Lower lobe of right lung (tissue), 2 donors: ENCODE measurements around the gene MYH9. TPM values are rescaled to one million over a fixed set of nuclear protein-coding genes. Genes with fewer than 3 reads are reported as not detected.

Experiments
- ATAC-seq, 2 donors: fragments of 200-7000 bp; cut with Tn5 transposase; one replicate each; pipeline ENCODE4 v1.9.1; 2020 to 2022; ENCODE audit warnings: mild to moderate bottlenecking in 2 of 2, moderate library complexity in 2 of 2
- DNase-seq: peaks from one replicate; pipeline ENCODE4 v3.0.0-alpha.2; 2020
- H3K27ac ChIP-seq: fragments of 200-600 bp; one replicate; pipeline ENCODE4 v1.8.0; 2022
- H3K27me3 ChIP-seq: fragments of 200-600 bp; one replicate; pipeline ENCODE4 v1.8.0; 2022; ENCODE audit warnings: low read depth
- H3K36me3 ChIP-seq: fragments of 200-600 bp; one replicate; pipeline ENCODE4 v1.8.0; 2022; ENCODE audit warnings: mild to moderate bottlenecking
- H3K4me1 ChIP-seq: fragments of 200-600 bp; one replicate; pipeline ENCODE4 v1.8.0; 2022
- H3K4me3 ChIP-seq: fragments of 200-600 bp; one replicate; pipeline ENCODE4 v1.8.0; 2022; ENCODE audit warnings: mild to moderate bottlenecking
- H3K9me3 ChIP-seq: fragments of 200-600 bp; one replicate; pipeline ENCODE4 v1.8.0; 2022
- intact Hi-C: fragments of 100-400 bp; cut with DNase I; formaldehyde crosslinking; loops from one replicate; pipeline ENCODE4 v1.11.0; 2022
- total RNA-seq: library from RNA; stranded (reverse); fragmentation: NEBNext Ultra II Directional; extraction: Animal tissue kit (Norgen Biotek cat#: 25700); gene quantifications from one replicate; pipeline ENCODE4 v1.2.1, GENCODE V29; 2021
- TF ChIP-seq, protein P1 (sequence below): fragments of 200-600 bp; IDR thresholded peaks from one replicate; pipeline ENCODE4 v1.8.0; 2022; ENCODE audit warnings: antibody characterized with exemption, mild to moderate bottlenecking
- donor health status: DM: no; HTN: yes; CAD: no; lungs with severe emphysema.

Gene MYH9
- total RNA-seq, 1 donor from 2014 or later, result 659 TPM

DNA sequence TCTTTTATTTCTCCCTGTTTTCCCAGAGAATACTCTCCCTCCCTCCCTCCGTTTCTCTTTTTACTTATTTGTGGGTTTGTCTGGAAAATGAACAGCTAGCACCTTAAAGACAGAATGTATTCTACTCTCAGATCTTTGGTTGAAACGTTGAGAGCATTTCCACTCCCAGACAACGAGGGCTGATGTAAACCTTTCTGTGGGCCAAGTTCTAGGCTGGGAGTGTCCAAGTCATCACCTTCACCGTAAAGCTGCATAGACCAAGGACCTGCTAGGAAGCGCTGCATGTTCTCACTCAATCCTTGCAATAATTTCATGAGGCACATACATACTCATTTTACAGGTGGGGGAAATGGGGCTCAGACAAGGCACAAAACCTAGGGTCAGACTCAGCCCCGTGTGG, 32.4 kb downstream of the MYH9 start:
- peak overlapping the region; percentile 18 for H3K4me3 ChIP-seq
- DNase-seq (no peak), ATAC-seq (no peak)
- no peaks in the 10 kb centered on the region for H3K9me3 ChIP-seq
- TF ChIP-seq, protein P1, sequence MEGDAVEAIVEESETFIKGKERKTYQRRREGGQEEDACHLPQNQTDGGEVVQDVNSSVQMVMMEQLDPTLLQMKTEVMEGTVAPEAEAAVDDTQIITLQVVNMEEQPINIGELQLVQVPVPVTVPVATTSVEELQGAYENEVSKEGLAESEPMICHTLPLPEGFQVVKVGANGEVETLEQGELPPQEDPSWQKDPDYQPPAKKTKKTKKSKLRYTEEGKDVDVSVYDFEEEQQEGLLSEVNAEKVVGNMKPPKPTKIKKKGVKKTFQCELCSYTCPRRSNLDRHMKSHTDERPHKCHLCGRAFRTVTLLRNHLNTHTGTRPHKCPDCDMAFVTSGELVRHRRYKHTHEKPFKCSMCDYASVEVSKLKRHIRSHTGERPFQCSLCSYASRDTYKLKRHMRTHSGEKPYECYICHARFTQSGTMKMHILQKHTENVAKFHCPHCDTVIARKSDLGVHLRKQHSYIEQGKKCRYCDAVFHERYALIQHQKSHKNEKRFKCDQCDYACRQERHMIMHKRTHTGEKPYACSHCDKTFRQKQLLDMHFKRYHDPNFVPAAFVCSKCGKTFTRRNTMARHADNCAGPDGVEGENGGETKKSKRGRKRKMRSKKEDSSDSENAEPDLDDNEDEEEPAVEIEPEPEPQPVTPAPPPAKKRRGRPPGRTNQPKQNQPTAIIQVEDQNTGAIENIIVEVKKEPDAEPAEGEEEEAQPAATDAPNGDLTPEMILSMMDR, result no peak
- H3K4me1 ChIP-seq, result peaks cover 97% of the 10 kb centered on the region
- peaks cover 4% of the 10 kb centered on the region for H3K36me3 ChIP-seq
- intact Hi-C loops, result no loop called here
- H3K27me3 ChIP-seq, result no peaks in the 10 kb centered on the region
- H3K27ac ChIP-seq, result peak overlapping the region; percentile 77

DNA sequence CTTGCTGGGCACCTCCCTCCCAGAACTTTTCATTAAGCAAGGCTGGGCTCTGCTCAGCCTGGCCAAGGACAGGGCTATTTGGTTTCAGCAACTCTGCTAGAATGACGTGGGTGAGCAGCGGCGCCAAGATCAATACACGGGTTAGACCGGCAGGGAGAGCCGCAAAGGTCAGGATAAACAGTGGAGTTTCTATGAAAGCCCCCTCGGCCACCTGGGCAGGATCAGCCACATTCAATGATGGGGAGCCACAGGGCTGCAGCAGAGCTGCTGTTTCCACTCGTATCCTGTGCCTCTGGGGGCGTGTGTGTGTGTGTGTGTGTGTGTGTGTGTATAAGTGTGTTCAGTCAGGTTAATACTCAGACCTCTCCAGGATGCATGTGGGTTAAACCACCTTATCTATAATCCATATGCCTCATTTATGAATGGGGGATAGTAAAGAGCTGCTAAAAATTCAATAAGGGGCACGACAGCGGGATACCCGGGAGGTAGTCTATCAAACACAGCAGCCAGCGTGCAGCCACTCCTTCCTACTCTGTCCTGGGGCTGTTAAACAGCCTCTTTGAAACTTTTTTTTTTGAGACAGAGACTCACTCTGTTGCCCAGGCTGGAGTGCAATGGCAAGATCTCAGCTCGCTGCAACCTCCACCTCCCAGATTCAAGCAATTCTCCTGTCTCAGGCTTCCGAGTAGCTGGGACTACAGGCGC, 34.8 kb downstream of the MYH9 start:
- peak; percentile 14 to 38 for ATAC-seq
- Histone ChIP-seq H3K4me3 (no peak overlapping the region), H3K27ac (peak overlapping the region; percentile 83), H3K27me3 (no peaks in the 10 kb centered on the region), H3K4me1 (peaks cover 98% of the 10 kb centered on the region), H3K9me3 (no peaks in the 10 kb centered on the region), H3K36me3 (peaks cover 11% of the 10 kb centered on the region)
- intact Hi-C loops, result no loop called here
- DNase-seq, result peak; percentile 55
- TF ChIP-seq, protein P1, result no peak

DNA sequence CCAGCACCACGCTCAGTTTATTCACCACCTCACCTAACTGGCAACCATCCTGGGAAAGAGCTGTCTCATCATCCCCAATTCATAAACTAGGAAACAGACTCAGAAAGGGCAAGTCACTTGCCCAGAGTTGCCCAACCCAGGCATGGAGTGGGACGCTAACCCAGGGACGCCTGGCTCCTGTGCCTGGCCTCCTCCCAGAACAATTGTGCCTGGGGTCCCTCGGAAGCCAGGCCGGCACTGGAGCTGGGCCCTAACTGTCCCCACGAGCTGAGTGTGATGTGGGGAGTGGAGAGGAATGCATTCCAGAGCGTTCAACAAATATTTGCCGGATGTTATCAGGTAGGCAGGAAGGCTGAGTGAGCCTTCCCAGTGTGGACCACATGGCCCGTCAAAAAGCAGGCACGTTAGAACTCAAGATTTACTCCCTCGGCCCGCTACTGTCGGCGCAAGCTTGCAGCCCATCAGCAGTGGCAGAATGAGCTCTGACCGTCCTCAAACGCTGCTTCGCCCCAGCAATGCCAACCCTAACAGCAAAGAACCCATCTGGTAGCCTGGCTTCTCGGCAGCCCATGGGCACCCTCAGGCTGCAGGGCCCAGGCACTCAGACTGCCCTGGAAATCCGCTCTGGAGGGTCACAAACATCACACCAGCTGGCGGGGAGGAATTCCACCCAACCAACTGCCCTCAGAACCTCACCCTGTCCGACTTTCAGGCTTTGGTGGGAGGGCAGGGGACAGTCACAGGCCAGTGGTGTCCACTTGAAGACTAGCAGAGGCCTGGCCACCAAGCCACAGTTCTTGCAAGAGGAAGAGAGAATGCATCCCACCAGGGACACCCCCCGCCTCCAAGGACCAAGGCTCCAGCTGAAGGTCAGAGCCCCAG, 35.6 kb downstream of the MYH9 start:
- peak overlapping the region; percentile 83 for H3K27ac ChIP-seq
- DNase-seq (peak; percentile 61), ATAC-seq (peak; percentile 70 to 77)
- H3K27me3 ChIP-seq, result no peaks in the 10 kb centered on the region
- H3K4me3 ChIP-seq, result no peak overlapping the region
- TF ChIP-seq, protein P1, result no peak
- H3K36me3 ChIP-seq, result peaks cover 17% of the 10 kb centered on the region
- H3K4me1 ChIP-seq, result peaks cover 96% of the 10 kb centered on the region
- intact Hi-C loops, result no loop called here
- H3K9me3 ChIP-seq, result no peaks in the 10 kb centered on the region

DNA sequence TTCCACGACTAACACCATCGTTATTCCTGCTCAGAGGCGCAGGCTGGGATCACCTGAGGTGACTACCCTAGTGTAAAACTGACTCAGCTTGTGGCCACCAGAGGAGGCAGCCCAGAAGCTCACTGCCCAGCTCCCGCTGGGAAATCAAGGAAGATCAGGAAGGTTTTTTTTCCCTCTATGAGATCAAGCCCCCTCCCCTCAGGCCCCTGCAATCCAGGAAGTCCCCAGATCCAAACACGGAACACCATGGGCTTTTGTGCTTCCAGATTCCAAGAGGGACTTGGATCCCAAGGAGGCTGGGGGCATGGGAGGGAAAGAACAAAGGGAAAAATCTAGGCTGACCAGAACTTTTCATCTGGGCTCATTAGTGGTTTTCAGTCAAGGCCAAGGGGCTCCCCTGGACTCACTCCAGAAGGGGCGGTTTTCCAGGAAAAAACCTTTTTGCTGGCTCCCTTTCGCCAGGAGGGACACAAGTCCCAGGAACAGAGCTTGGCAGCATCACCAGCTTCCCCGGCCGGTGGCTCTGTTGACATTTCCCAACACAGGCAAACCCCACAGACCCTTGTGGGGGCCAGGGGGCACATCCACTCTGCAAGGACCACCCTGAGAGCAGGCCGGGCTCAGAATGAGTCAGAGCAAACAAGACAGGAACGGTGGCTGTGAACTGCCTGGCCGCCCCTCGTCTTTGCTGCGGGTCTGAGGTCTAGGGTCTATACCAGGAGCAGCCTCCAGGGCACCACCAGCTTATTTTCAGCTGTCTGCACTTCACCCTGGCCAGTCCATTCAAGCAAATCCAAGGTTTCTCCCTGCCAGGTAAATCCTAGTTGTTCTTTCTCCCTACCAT, 36.8 kb downstream of the MYH9 start:
- Histone ChIP-seq H3K4me1 (peaks cover 96% of the 10 kb centered on the region), H3K27me3 (no peaks in the 10 kb centered on the region), H3K4me3 (no peak overlapping the region), H3K36me3 (peaks cover 29% of the 10 kb centered on the region), H3K27ac (peak overlapping the region; percentile 83), H3K9me3 (no peaks in the 10 kb centered on the region)
- intact Hi-C loops, result no loop called here
- ATAC-seq (peak; percentile 14 to 58), DNase-seq (no peak)
- TF ChIP-seq, protein P1, result no peak

DNA sequence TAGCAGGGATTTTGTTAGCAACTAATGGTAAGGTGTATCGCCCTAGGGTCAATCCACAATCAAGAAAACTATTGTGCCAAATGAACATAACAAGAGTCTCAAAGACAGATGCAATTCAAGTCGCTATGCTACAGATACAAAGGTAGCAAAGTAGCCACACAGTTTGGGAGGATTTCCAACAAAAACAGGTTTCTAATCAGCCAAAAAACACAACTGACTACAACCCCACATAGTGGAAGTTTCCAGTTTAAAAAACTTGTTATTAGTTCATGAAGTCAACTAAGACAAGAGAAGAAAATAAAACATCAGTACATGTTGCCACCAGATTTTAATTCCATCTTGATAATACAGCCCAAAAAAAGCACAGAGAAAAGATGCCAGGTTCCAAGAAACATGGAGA, 38.0 kb downstream of the MYH9 start:
- H3K9me3 ChIP-seq, result no peaks in the 10 kb centered on the region
- TF ChIP-seq, protein P1, result no peak
- H3K27ac ChIP-seq, result peak overlapping the region; percentile 83
- H3K36me3 ChIP-seq, result peaks cover 42% of the 10 kb centered on the region
- H3K4me3 ChIP-seq, result no peak overlapping the region
- DNase-seq (no peak), ATAC-seq (no peak)
- no peaks in the 10 kb centered on the region for H3K27me3 ChIP-seq
- H3K4me1 ChIP-seq, result peaks cover 95% of the 10 kb centered on the region
- intact Hi-C loops, result no loop called here
